ENCODE data around the gene DDX1.

Gene DDX1

DNA sequence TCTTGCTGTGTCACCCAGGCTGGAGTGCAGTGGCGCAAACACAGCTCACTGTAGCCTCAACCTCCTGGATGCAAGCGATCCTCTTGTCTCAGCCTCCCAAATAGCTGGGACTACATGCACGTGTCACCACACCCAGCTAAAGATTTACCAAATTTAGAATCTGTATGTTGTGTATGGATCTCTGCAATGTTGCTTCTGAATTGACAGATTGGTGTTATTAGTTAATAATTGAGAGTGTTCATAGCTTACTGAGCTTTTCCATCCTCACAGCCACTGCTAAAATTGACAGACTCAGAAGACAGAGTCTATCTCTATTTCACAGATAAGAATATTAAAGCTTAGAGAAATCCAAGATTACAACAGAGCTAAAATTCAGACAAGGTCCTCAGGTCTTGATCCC lies 26.3 kb upstream of the DDX1 start:
- Histone ChIP-seq H3K4me3 (ENCODE audit: low read length) (no peak overlapping the region), H3K9ac (ENCODE audit: low read depth, low read length) (no peak overlapping the region), H3K27me3 (ENCODE audit: control insufficient read depth, insufficient read depth, low read length) (no peaks in the 10 kb centered on the region), H3K4me2 (ENCODE audit: low read length) (no peak overlapping the region), H3K4me1 (ENCODE audit: control insufficient read depth, insufficient read depth, low read length) (peaks cover 11% of the 10 kb centered on the region), H3K36me3 (ENCODE audit: insufficient read depth, low read length) (no peaks in the 10 kb centered on the region), H3K9me3 (replicated peaks; ENCODE audit: low read length) (no peaks in the 10 kb centered on the region)

DNA sequence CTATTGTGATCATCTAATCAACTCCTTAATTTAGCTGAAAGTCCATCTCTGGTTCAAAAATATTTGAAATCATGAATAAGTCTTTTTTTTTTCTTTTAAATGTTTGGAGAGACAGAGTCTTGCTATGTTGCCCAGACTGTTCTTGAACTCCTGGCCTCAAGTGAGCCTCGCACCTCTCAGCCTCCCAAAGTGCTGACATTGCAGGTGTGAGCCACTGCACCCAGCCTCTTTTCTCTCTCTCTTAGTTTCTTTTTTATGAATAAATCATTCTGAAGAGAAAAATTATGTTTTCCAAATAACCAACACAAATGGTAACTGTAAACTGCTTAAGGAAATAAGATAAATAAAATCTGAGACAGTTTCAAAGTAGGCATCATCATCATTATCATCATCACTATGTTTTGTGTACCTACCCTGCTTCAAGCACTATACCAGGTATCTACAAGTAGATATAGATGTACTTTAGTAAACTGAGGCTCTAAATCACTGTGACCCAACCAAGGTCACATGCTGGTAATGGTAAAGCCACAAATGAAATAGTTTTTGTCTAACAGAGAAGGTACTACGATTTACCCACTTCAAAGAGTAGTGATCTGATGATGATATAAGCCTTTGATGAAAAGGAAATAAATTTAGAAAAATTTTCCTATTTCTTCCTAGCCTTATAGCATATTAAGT lies 25.5 kb upstream of the DDX1 start:
- Histone ChIP-seq H3K4me3 (ENCODE audit: low read length) (no peak overlapping the region), H3K4me1 (ENCODE audit: control insufficient read depth, insufficient read depth, low read length) (peaks cover 11% of the 10 kb centered on the region), H3K9me3 (replicated peaks; ENCODE audit: low read length) (no peaks in the 10 kb centered on the region), H3K36me3 (ENCODE audit: insufficient read depth, low read length) (no peaks in the 10 kb centered on the region), H3K4me2 (ENCODE audit: low read length) (no peak overlapping the region), H3K27me3 (ENCODE audit: control insufficient read depth, insufficient read depth, low read length) (no peaks in the 10 kb centered on the region), H3K9ac (ENCODE audit: low read depth, low read length) (no peak overlapping the region)

DNA sequence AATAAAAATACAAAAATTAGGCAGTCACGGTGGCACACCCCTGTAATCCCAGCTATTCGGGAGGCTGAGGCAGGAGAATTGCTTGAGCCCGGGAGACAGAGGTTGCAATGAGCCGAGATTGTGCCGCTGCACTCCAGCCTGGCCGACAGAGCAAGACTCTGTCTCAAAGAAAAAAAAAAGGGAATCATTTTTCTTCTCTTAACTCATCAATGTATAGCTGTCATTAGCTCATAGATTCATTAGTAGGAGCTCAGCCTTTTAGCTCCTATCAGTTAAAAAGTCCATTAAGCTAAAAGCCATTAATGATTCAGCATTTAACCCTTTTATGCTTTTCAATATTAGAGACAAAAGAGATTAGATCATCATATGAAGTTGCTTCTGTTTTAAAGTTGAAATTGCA lies 24.8 kb upstream of the DDX1 start:
- Histone ChIP-seq H3K4me1 (ENCODE audit: control insufficient read depth, insufficient read depth, low read length) (peaks cover 4% of the 10 kb centered on the region), H3K27me3 (ENCODE audit: control insufficient read depth, insufficient read depth, low read length) (no peaks in the 10 kb centered on the region), H3K36me3 (ENCODE audit: insufficient read depth, low read length) (no peaks in the 10 kb centered on the region), H3K9me3 (replicated peaks; ENCODE audit: low read length) (no peaks in the 10 kb centered on the region), H3K4me3 (ENCODE audit: low read length) (no peak overlapping the region), H3K4me2 (ENCODE audit: low read length) (no peak overlapping the region), H3K9ac (ENCODE audit: low read depth, low read length) (no peak overlapping the region)

DNA sequence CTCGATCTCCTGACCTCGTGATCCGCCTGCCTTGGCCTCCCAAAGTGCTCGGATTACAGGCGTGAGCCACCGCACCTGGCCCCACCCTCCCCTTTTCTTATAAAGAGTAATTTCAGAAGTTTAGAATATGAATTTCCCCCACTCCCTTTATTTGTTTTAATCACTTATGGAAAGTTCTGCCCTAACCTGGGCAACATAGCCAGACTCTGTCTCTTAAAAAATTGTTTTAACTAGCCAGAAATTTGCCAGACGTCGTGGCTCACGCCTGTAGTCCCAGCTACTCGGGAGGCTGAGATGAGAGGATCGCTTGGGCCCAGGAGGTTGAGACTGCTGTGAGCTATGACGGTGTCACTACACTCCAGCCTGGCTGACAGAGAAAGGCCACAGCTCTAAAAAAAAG lies 22.8 kb upstream of the DDX1 start:
- Histone ChIP-seq H3K27me3 (ENCODE audit: control insufficient read depth, insufficient read depth, low read length) (no peaks in the 10 kb centered on the region), H3K9me3 (replicated peaks; ENCODE audit: low read length) (no peaks in the 10 kb centered on the region), H3K4me2 (ENCODE audit: low read length) (no peak overlapping the region), H3K4me3 (ENCODE audit: low read length) (no peak overlapping the region), H3K4me1 (ENCODE audit: control insufficient read depth, insufficient read depth, low read length) (no peaks in the 10 kb centered on the region), H3K9ac (ENCODE audit: low read depth, low read length) (no peak overlapping the region), H3K36me3 (ENCODE audit: insufficient read depth, low read length) (no peaks in the 10 kb centered on the region)

DNA sequence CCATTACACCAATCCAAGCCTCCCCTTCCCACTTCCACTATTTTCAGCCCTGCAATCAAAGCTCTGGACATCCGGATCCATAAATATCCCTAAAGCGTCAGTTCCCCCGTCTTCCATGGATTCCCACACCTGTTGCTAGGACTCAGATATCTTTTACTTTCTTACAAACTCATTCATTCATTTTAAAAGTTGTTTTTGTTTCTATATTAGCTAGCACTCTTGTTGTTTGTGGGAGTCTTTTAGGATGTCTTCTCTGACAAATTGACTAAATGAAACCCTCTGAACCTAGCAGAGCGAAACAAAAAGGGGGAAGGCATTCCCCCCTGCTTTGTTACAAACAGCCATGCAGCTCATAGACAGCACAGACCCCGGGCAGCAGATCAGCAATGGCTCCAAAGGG lies 21.6 kb upstream of the DDX1 start:
- Histone ChIP-seq H3K9ac (ENCODE audit: low read depth, low read length) (no peak overlapping the region), H3K27me3 (ENCODE audit: control insufficient read depth, insufficient read depth, low read length) (no peaks in the 10 kb centered on the region), H3K4me2 (ENCODE audit: low read length) (no peak overlapping the region), H3K4me1 (ENCODE audit: control insufficient read depth, insufficient read depth, low read length) (no peaks in the 10 kb centered on the region), H3K4me3 (ENCODE audit: low read length) (no peak overlapping the region), H3K36me3 (ENCODE audit: insufficient read depth, low read length) (no peaks in the 10 kb centered on the region), H3K9me3 (replicated peaks; ENCODE audit: low read length) (no peaks in the 10 kb centered on the region)

DNA sequence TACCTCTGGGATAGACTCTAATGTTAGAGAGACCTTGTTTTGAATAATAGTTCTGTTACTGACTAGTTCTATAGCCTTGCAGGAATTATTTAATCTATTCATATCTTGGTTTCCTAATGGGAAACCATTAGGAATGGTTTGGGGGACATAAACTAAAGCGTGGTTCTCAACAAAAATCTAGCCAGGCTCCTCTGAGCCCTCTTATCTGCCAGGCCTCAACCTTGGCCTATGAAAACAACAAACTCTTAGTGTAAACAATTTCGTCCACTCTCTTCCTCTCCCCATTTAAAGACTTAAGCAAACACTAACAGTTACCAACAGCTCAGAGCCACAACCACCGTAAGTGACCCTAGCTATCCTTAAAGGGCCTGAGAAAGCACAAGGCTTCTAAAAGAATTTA lies 19.9 kb upstream of the DDX1 start:
- Histone ChIP-seq H3K27me3 (ENCODE audit: control insufficient read depth, insufficient read depth, low read length) (no peaks in the 10 kb centered on the region), H3K36me3 (ENCODE audit: insufficient read depth, low read length) (no peaks in the 10 kb centered on the region), H3K4me3 (ENCODE audit: low read length) (no peak overlapping the region), H3K9ac (ENCODE audit: low read depth, low read length) (no peak overlapping the region), H3K4me2 (ENCODE audit: low read length) (no peak overlapping the region), H3K4me1 (ENCODE audit: control insufficient read depth, insufficient read depth, low read length) (no peaks in the 10 kb centered on the region), H3K9me3 (replicated peaks; ENCODE audit: low read length) (no peaks in the 10 kb centered on the region)

DNA sequence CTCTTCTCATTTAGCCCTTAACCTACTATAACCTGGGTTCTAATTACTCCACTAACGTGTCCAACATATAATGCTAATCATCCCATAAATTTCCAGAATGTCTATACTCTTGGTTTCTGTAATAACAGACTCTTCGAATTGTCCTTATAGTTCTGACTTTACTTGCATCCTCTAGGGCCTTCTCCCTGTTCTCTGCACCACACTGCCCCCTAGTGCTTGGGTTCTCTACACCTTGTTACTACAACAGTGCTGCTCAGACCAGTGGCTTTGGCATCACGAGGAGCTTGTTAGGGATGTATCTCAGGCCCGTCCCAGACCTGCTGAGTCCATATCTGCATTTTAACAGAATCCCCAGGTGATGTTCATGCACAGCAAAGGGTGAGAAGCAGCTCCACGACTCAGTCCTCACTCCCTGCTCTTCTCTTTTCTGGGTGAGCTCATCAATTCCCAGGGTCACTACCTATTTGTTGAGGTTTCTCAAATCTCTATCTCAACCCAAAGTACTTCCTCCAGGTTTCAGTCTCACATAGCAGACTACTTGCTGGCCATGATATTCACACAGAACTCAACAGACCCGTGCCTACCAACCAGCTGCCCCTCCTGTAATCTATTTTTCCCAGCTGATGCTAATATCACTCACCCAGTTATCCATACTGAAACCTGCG lies 14.5 kb upstream of the DDX1 start:
- Histone ChIP-seq H3K4me3 (ENCODE audit: low read length) (no peak overlapping the region), H3K4me2 (ENCODE audit: low read length) (no peak overlapping the region), H3K9ac (ENCODE audit: low read depth, low read length) (no peak overlapping the region), H3K36me3 (ENCODE audit: insufficient read depth, low read length) (no peaks in the 10 kb centered on the region), H3K9me3 (replicated peaks; ENCODE audit: low read length) (no peaks in the 10 kb centered on the region), H3K27me3 (ENCODE audit: control insufficient read depth, insufficient read depth, low read length) (no peaks in the 10 kb centered on the region), H3K4me1 (ENCODE audit: control insufficient read depth, insufficient read depth, low read length) (peaks cover 2% of the 10 kb centered on the region)

DNA sequence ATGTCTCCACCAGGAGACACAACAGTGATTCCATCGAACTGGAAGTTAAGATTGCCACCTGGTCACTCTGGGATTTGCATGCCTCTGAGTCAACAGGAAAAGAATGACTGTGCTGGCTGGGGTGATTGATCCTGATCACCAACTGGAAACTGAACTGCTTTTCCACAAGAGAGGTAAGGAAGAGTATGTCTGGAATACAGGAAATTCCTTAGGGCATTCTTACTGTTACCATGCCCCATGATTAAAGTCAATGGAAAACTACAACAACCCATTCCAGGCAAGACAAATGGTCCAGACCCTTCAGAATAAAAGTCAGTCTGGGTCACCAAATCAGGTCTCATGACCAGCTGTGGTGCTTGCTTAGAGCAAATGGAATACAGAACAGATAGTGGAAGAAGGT lies 12.0 kb upstream of the DDX1 start:
- H3K27me3 ChIP-seq (ENCODE audit: control insufficient read depth, insufficient read depth, low read length): no peaks in the 10 kb centered on the region
- H3K4me2 ChIP-seq (ENCODE audit: low read length): no peak overlapping the region
- H3K4me3 ChIP-seq (ENCODE audit: low read length): no peak overlapping the region
- peaks cover 2% of the 10 kb centered on the region for H3K4me1 ChIP-seq (ENCODE audit: control insufficient read depth, insufficient read depth, low read length)
- H3K9ac ChIP-seq (ENCODE audit: low read depth, low read length): no peak overlapping the region
- H3K9me3 ChIP-seq (replicated peaks; ENCODE audit: low read length): no peaks in the 10 kb centered on the region
- no peaks in the 10 kb centered on the region for H3K36me3 ChIP-seq (ENCODE audit: insufficient read depth, low read length)

DNA sequence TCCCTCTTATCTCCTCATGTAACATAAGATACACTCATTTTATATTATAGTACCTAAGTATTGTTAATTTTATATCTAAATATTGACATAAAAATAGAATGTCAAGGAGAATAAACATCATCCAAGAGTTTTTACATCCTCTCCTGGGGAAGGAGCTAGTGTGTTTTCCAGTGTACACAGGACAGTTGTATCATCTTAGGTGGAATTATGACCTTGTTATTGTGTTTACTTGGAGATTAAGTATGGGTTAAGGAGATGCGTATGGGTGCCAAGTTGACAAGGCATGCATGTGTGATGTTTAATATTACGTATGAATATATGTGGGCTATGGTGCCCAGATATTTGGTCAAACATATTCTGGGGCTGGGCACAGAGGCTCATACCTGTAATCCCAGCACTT lies 11.2 kb upstream of the DDX1 start:
- Histone ChIP-seq H3K27me3 (ENCODE audit: control insufficient read depth, insufficient read depth, low read length) (no peaks in the 10 kb centered on the region), H3K9me3 (replicated peaks; ENCODE audit: low read length) (no peaks in the 10 kb centered on the region), H3K4me3 (ENCODE audit: low read length) (no peak overlapping the region), H3K36me3 (ENCODE audit: insufficient read depth, low read length) (no peaks in the 10 kb centered on the region), H3K9ac (ENCODE audit: low read depth, low read length) (no peak overlapping the region), H3K4me1 (ENCODE audit: control insufficient read depth, insufficient read depth, low read length) (peaks cover 2% of the 10 kb centered on the region), H3K4me2 (ENCODE audit: low read length) (no peak overlapping the region)

DNA sequence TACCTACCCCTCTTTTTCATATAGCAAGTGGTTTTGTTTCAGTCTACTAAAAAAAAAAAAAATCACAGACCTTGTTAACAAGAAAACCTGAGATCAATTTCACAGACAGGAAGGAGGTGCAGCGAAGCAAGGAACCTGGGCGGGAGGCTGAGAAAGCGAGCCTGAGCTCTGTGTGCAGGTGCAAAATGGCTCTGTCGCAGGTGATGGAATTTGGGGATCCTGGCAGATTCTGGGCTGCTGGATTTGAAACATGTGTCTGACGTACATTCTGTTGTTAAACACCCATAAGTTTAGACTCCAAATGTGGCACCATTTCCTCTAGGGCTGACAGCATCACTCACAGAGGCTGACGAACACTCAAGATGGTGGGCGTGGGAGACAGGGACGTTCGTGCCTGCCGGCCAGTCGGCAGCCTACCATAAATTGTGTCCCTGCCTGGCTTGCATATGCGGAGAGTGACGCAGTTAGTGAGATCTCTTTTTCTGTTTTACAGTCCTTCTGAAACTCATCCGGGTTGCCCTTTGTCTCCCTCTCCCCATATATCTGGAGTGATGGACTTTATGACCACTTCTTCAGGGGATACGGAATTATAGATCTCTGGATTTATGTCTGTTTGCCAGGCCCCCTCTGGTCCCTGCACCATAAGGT lies 8.8 kb upstream of the DDX1 start:
- H3K4me2 ChIP-seq (ENCODE audit: low read length): no peak overlapping the region
- no peaks in the 10 kb centered on the region for H3K27me3 ChIP-seq (ENCODE audit: control insufficient read depth, insufficient read depth, low read length)
- H3K36me3 ChIP-seq (ENCODE audit: insufficient read depth, low read length): no peaks in the 10 kb centered on the region
- no peak overlapping the region for H3K4me3 ChIP-seq (ENCODE audit: low read length)
- peaks cover 2% of the 10 kb centered on the region for H3K4me1 ChIP-seq (ENCODE audit: control insufficient read depth, insufficient read depth, low read length)
- no peaks in the 10 kb centered on the region for H3K9me3 ChIP-seq (replicated peaks; ENCODE audit: low read length)
- no peak overlapping the region for H3K9ac ChIP-seq (ENCODE audit: low read depth, low read length)

DNA sequence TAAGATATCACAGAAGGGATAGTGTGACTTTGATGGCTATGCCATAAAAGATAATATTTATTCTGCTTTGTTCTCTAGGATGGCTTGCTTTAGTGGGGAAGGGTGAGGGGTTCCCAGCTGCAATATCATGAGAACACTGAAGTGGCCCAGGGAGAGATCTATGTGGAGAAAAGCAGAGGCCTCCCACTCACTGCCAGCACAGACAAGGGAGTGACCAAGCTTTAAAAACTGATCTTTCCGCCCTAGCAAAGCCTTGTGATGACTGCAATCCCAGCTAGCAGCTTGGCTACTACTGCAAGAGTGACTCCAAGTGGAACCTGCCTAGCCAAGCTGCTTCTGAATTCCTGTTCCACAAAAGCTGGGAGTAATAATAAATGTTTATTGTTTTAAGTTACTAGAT lies 7.8 kb upstream of the DDX1 start:
- Histone ChIP-seq H3K4me3 (ENCODE audit: low read length) (no peak overlapping the region), H3K9me3 (replicated peaks; ENCODE audit: low read length) (no peaks in the 10 kb centered on the region), H3K9ac (ENCODE audit: low read depth, low read length) (no peak overlapping the region)

DNA sequence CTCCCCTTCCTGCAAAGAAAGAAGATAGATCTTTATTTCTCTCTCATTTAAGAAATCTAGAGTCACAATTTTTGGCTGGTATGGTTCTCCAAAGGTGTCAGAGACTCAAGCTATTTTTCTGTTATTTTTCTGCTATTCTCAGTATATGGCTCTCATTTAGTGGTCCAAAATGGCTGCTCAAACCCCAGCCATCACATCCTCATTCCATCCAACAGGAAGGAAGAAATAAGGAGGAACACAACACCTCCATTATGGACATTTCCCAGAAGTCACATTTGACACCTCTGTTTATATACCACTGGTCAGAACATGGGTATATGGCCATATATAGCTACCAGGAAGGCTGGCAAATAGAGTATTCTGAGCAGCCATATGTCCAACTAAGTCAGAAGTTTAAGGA lies 7.4 kb upstream of the DDX1 start:
- Histone ChIP-seq H3K4me3 (ENCODE audit: low read length) (no peak overlapping the region), H3K36me3 (ENCODE audit: insufficient read depth, low read length) (no peaks in the 10 kb centered on the region), H3K9ac (ENCODE audit: low read depth, low read length) (no peak overlapping the region)

More for the DNA sequence above, 7.8 kb upstream of the DDX1 start:
- Histone ChIP-seq H3K4me2 (ENCODE audit: low read length) (no peak overlapping the region), H3K27me3 (ENCODE audit: control insufficient read depth, insufficient read depth, low read length) (no peaks in the 10 kb centered on the region), H3K36me3 (ENCODE audit: insufficient read depth, low read length) (no peaks in the 10 kb centered on the region), H3K4me1 (ENCODE audit: control insufficient read depth, insufficient read depth, low read length) (peaks cover 2% of the 10 kb centered on the region)

More for the DNA sequence above, 7.4 kb upstream of the DDX1 start:
- H3K27me3 ChIP-seq (ENCODE audit: control insufficient read depth, insufficient read depth, low read length): no peaks in the 10 kb centered on the region
- H3K4me2 ChIP-seq (ENCODE audit: low read length): no peak overlapping the region
- no peaks in the 10 kb centered on the region for H3K9me3 ChIP-seq (replicated peaks; ENCODE audit: low read length)
- H3K4me1 ChIP-seq (ENCODE audit: control insufficient read depth, insufficient read depth, low read length): peaks cover 2% of the 10 kb centered on the region

All from skeletal muscle satellite cell (primary cell).